ENCODE measurements around the gene TAS2R43.

GRCh38 chr12:11067514-11067913 is 24.6 kb downstream of the TAS2R43 start:
- TF ChIP-seq CTCF (IDR thresholded peaks at IDR 0.05; ENCODE audit: low read depth, low read length, poor library complexity, severe bottlenecking) = no peak
- TF ChIP-seq EZH2phosphoT487 (IDR thresholded peaks at IDR 0.05; ENCODE audit: borderline replicate concordance, low read length) = no peak

Measured in DOHH2 (cell line).